HepG2 (cell line): Measurements from ENCODE around the gene C9orf50. TPM values are rescaled to one million over a fixed set of nuclear protein-coding genes. Genes with fewer than 3 reads are reported as not detected.

Experiments
- CEBPG ChIP-seq: IDR thresholded peaks from 2 replicates; pipeline ENCODE4 v1.6.1; 2016
- DMAP1 ChIP-seq: IDR thresholded peaks from 2 replicates; pipeline ENCODE4 v1.6.1; 2016
- DNMT3B ChIP-seq: conservative IDR thresholded peaks from 2 replicates; pipeline ENCODE4 v1.6.1; 2016; ENCODE audit warnings: missing biosample characterization, control low read depth
- EZH2 ChIP-seq: conservative IDR thresholded peaks from 2 replicates; pipeline ENCODE4 v1.6.1; 2012; ENCODE audit warnings: mild to moderate bottlenecking, low read depth, low read length, moderate library complexity
- HOXA7 ChIP-seq: sonication (generic); formaldehyde crosslinking; IDR thresholded peaks from 2 replicates; pipeline ENCODE4 v1.8.1; 2022; ENCODE audit warnings: mild to moderate bottlenecking, missing genetic modification reagents, moderate library complexity
- KLF11 ChIP-seq: IDR thresholded peaks from 2 replicates; pipeline ENCODE4 v1.6.1; 2016; ENCODE audit warnings: missing compliant biosample characterization
- NFKB2 ChIP-seq: sonication (generic); formaldehyde crosslinking; IDR thresholded peaks from 2 replicates; pipeline ENCODE4 v1.4.0; 2020; ENCODE audit warnings: missing genetic modification reagents, borderline replicate concordance
- NFYB ChIP-seq: sonication (generic); formaldehyde crosslinking; IDR thresholded peaks from 2 replicates; pipeline ENCODE4 v1.4.0; 2020; ENCODE audit warnings: missing genetic modification reagents
- POLR2A ChIP-seq, 2 experiments: IDR thresholded peaks; 2 replicates each; pipeline ENCODE4 v1.6.1; 2011; ENCODE audit warnings: low read depth in 2 of 2, low read length in 2 of 2, mild to moderate bottlenecking in 1 of 2, moderate library complexity in 1 of 2; ENCODE audit not compliant: insufficient read depth in 1 of 2
- WIZ ChIP-seq: sonication (generic); formaldehyde crosslinking; IDR thresholded peaks from 2 replicates; pipeline ENCODE4 v1.5.1; 2020; ENCODE audit warnings: mild to moderate bottlenecking, missing genetic modification reagents
- ZBTB42 ChIP-seq: sonication (generic); formaldehyde crosslinking; IDR thresholded peaks from 2 replicates; pipeline ENCODE4 v1.5.0; 2020; ENCODE audit warnings: mild to moderate bottlenecking, missing genetic modification reagents
- ZNF335 ChIP-seq: sonication (generic); formaldehyde crosslinking; IDR thresholded peaks from 2 replicates; pipeline ENCODE4 v1.4.0; 2020; ENCODE audit warnings: missing genetic modification reagents
- ZNF543 ChIP-seq: sonication (generic); formaldehyde crosslinking; IDR thresholded peaks from 2 replicates; pipeline ENCODE4 v1.4.0; 2020; ENCODE audit warnings: mild to moderate bottlenecking, missing genetic modification reagents
- ZNF83 ChIP-seq: sonication (generic); formaldehyde crosslinking; IDR thresholded peaks from 2 replicates; pipeline ENCODE4 v1.4.0; 2020; ENCODE audit warnings: missing genetic modification reagents, mild to moderate bottlenecking, borderline replicate concordance
- ZSCAN12 ChIP-seq: sonication (generic); formaldehyde crosslinking; IDR thresholded peaks from 2 replicates; pipeline ENCODE4 v1.9.0; 2021; ENCODE audit warnings: mild to moderate bottlenecking, missing genetic modification reagents
- polyA plus RNA-seq, 8 experiments: library from polyadenylated mRNA; depleted of rRNA in 3 of 8; stranded (reverse) in 7 of 8; unstranded in 1 of 8; fragments of >200 nt; fragmentation: Illumina TruSeq in 4 of 8; extraction: Trizol in 4 of 8; gene quantifications; 2 replicates each; pipeline versions ENCODE4 v1.2.1 to v1.2.3, GENCODE V29; 2011 to 2016; ENCODE audit warnings: low read depth in 4 of 8, missing spikeins in 1 of 8, mixed read lengths in 1 of 8; ENCODE audit not compliant: insufficient read depth in 1 of 8
- total RNA-seq, 5 experiments: library from RNA; depleted of rRNA; stranded (reverse); fragments of >200 nt; fragmentation: Illumina TruSeq; extraction: Trizol; gene quantifications; 2 replicates each; pipeline ENCODE4 v1.2.3, GENCODE V29; 2016; ENCODE audit warnings: low read depth in 1 of 5
- TF ChIP-seq, protein P1 (sequence below): IDR thresholded peaks from 2 replicates; pipeline ENCODE4 v1.6.1; 2016
- TF ChIP-seq, protein P2 (sequence below): sonication (generic); formaldehyde crosslinking; IDR thresholded peaks from 2 replicates; pipeline ENCODE4 v1.9.0; 2022; ENCODE audit warnings: missing genetic modification reagents, mild to moderate bottlenecking, borderline replicate concordance
- TF ChIP-seq, protein P3 (sequence below): IDR thresholded peaks from 2 replicates; pipeline ENCODE4 v1.6.1; 2016; ENCODE audit warnings: missing compliant biosample characterization, missing genetic modification reagents, borderline replicate concordance
- TF ChIP-seq, protein P4 (sequence below): IDR thresholded peaks from 2 replicates; pipeline ENCODE4 v1.6.1; 2018; ENCODE audit warnings: missing genetic modification reagents, mild to moderate bottlenecking, missing compliant biosample characterization
- TF ChIP-seq, protein P5 (sequence below): sonication (generic); formaldehyde crosslinking; IDR thresholded peaks from 2 replicates; pipeline ENCODE4 v1.4.0; 2020; ENCODE audit warnings: missing genetic modification reagents
- TF ChIP-seq, protein P6 (sequence below): sonication (generic); formaldehyde crosslinking; IDR thresholded peaks from 2 replicates; pipeline ENCODE4 v1.5.0; 2020; ENCODE audit warnings: missing genetic modification reagents, mild to moderate bottlenecking, borderline replicate concordance

Gene C9orf50
- total and polyA plus RNA-seq, 2 of the 13 experiments (the other 11 are each of a cell fraction or from before 2014, with no cell fraction given), result not detected

DNA sequence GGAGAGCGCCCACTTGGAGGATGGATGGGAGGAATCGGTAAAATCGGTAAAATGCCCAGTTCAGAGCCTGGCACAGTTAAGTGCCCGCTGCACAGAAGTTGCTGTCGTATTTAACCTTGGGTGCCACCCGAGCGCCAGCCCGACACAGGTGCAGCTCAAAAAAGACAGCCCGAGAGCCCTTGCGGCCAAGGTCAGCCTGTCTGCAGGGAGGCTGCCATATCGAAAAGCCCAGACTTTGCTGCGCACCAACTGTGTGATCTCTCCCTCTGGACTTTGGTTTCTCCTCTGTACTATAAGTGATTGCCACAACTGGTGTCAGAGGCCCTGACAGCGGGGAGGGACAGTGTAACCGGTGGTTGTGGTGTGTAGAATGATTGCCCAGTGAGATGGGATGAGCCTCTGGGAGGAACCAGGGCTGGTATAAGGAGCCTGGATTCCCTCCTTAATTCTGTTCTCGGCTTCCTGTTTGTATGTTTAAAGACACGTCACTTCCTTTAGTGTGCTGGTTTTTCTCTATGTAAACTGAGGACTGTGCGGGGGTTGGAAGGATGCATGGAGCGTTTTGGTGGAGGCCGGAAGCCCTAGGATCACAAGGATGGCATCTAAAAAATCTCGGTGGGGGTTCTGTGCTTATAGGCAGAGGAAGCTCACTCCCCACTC, 5.9 kb upstream of the C9orf50 start (continued):
- TF ChIP-seq, protein P1, sequence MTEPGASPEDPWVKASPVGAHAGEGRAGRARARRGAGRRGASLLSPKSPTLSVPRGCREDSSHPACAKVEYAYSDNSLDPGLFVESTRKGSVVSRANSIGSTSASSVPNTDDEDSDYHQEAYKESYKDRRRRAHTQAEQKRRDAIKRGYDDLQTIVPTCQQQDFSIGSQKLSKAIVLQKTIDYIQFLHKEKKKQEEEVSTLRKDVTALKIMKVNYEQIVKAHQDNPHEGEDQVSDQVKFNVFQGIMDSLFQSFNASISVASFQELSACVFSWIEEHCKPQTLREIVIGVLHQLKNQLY, result no peak
- TF ChIP-seq NFYB (CRISPR knock-in tag), result no peak
- no peak for TF ChIP-seq DNMT3B (CRISPR knock-in tag)
- TF ChIP-seq, protein P2, sequence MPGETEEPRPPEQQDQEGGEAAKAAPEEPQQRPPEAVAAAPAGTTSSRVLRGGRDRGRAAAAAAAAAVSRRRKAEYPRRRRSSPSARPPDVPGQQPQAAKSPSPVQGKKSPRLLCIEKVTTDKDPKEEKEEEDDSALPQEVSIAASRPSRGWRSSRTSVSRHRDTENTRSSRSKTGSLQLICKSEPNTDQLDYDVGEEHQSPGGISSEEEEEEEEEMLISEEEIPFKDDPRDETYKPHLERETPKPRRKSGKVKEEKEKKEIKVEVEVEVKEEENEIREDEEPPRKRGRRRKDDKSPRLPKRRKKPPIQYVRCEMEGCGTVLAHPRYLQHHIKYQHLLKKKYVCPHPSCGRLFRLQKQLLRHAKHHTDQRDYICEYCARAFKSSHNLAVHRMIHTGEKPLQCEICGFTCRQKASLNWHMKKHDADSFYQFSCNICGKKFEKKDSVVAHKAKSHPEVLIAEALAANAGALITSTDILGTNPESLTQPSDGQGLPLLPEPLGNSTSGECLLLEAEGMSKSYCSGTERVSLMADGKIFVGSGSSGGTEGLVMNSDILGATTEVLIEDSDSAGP, result 0 out of 2 replicates have a peak, but pooled peaks have one; percentile 65
- TF ChIP-seq, protein P3, sequence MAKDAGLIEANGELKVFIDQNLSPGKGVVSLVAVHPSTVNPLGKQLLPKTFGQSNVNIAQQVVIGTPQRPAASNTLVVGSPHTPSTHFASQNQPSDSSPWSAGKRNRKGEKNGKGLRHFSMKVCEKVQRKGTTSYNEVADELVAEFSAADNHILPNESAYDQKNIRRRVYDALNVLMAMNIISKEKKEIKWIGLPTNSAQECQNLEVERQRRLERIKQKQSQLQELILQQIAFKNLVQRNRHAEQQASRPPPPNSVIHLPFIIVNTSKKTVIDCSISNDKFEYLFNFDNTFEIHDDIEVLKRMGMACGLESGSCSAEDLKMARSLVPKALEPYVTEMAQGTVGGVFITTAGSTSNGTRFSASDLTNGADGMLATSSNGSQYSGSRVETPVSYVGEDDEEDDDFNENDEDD (CRISPR knock-in tag), result no peak
- peak; percentile 31 to 73; a peak in 3 of 4 replicates for TF ChIP-seq POLR2A (IDR thresholded peaks at IDR 0.05; ENCODE audit: insufficient read depth in 1 of 2, low read depth in 2 of 2, low read length in 2 of 2)
- 0 out of 2 replicates have a peak, but pooled peaks have one; percentile 44 for TF ChIP-seq ZNF543 (CRISPR knock-in tag)
- TF ChIP-seq WIZ (CRISPR knock-in tag), result 0 out of 2 replicates have a peak, but pooled peaks have one; percentile 4
- TF ChIP-seq, protein P4, sequence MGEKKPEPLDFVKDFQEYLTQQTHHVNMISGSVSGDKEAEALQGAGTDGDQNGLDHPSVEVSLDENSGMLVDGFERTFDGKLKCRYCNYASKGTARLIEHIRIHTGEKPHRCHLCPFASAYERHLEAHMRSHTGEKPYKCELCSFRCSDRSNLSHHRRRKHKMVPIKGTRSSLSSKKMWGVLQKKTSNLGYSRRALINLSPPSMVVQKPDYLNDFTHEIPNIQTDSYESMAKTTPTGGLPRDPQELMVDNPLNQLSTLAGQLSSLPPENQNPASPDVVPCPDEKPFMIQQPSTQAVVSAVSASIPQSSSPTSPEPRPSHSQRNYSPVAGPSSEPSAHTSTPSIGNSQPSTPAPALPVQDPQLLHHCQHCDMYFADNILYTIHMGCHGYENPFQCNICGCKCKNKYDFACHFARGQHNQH (CRISPR knock-in tag), result no peak
- TF ChIP-seq DMAP1 (CRISPR knock-in tag), result peak; percentile 66
- TF ChIP-seq CEBPG (CRISPR knock-in tag), result peak; percentile 66
- TF ChIP-seq, protein P5, sequence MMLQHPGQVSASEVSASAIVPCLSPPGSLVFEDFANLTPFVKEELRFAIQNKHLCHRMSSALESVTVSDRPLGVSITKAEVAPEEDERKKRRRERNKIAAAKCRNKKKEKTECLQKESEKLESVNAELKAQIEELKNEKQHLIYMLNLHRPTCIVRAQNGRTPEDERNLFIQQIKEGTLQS (CRISPR knock-in tag), result no peak
- TF ChIP-seq, protein P6, sequence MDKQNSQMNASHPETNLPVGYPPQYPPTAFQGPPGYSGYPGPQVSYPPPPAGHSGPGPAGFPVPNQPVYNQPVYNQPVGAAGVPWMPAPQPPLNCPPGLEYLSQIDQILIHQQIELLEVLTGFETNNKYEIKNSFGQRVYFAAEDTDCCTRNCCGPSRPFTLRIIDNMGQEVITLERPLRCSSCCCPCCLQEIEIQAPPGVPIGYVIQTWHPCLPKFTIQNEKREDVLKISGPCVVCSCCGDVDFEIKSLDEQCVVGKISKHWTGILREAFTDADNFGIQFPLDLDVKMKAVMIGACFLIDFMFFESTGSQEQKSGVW (CRISPR knock-in tag), result no peak
- TF ChIP-seq KLF11 (CRISPR knock-in tag), result peak; percentile 5; the same call in 1 of the 2 replicates
- TF ChIP-seq ZNF83 (CRISPR knock-in tag), result no peak
- TF ChIP-seq ZSCAN12, result no peak
- no peak for TF ChIP-seq NFKB2 (CRISPR knock-in tag)
- no peak for TF ChIP-seq ZBTB42 (CRISPR knock-in tag)
- TF ChIP-seq HOXA7, result no peak
- TF ChIP-seq ZNF335 (CRISPR knock-in tag), result no peak
- no peak for TF ChIP-seq EZH2
